Neural progenitor cell (in vitro differentiated cells): Measurements from ENCODE around the gene ARFGAP1. TPM values are rescaled to one million over a fixed set of nuclear protein-coding genes. Genes with fewer than 3 reads are reported as not detected.

Experiments
- DNase-seq: peaks from one replicate; pipeline ENCODE4 v3.0.0-alpha.2; 2016; ENCODE audit warnings: low spot score
- H2AFZ ChIP-seq: fragments of 200-600 bp; sonication (generic); replicated peaks from 2 replicates; pipeline ENCODE4 v1.6.1; 2016; ENCODE audit warnings: antibody characterized with exemption
- H3F3A ChIP-seq: fragments of 200-600 bp; sonication (generic); 2 replicates; pipeline ENCODE4 v1.6.1; 2016; ENCODE audit warnings: antibody characterized with exemption, low read depth
- H3K27ac ChIP-seq: fragments of 200-600 bp; sonication (generic); 2 replicates; pipeline ENCODE4 v1.5.1; 2016; ENCODE audit warnings: mild to moderate bottlenecking
- H3K27me3 ChIP-seq: fragments of 200-600 bp; sonication (generic); 2 replicates; pipeline ENCODE4 v1.6.1; 2016; ENCODE audit warnings: mild to moderate bottlenecking, moderate library complexity
- H3K36me3 ChIP-seq: fragments of 200-600 bp; sonication (generic); 2 replicates; pipeline ENCODE4 v1.5.1; 2016
- H3K4me1 ChIP-seq: fragments of 200-600 bp; sonication (generic); 2 replicates; pipeline ENCODE4 v1.6.1; 2016; ENCODE audit warnings: mixed run types
- H3K4me2 ChIP-seq: fragments of 200-600 bp; sonication (generic); 2 replicates; pipeline ENCODE4 v1.6.1; 2016
- H3K4me3 ChIP-seq: fragments of 200-600 bp; sonication (generic); 2 replicates; pipeline ENCODE4 v1.5.1; 2016
- H3K79me2 ChIP-seq: fragments of 200-600 bp; sonication (generic); 2 replicates; pipeline ENCODE4 v1.6.1; 2016; ENCODE audit warnings: low read depth
- H3K9ac ChIP-seq: fragments of 200-600 bp; sonication (generic); 2 replicates; pipeline ENCODE4 v1.6.1; 2016
- H3K9me3 ChIP-seq: fragments of 200-600 bp; sonication (generic); 2 replicates; pipeline ENCODE4 v1.5.1; 2016; ENCODE audit warnings: low read depth
- H4K20me1 ChIP-seq: fragments of 200-600 bp; sonication (generic); 2 replicates; pipeline ENCODE4 v1.6.1; 2016; ENCODE audit warnings: low read depth
- H3K27ac Mint-ChIP-seq: 3 replicates; pipeline ENCODE4 v1.8.0; 2021; ENCODE audit warnings: mixed read lengths
- H3K27me3 Mint-ChIP-seq: 2 replicates; pipeline ENCODE4 v1.8.0; 2022; ENCODE audit warnings: low read depth, mild to moderate bottlenecking, inconsistent platforms, moderate library complexity, mixed read lengths; ENCODE audit not compliant: insufficient read depth
- H3K36me3 Mint-ChIP-seq: 3 replicates; pipeline ENCODE4 v1.8.0; 2021; ENCODE audit warnings: mixed read lengths
- H3K4me1 Mint-ChIP-seq: 3 replicates; pipeline ENCODE4 v1.8.0; 2021; ENCODE audit warnings: mixed read lengths
- H3K4me3 Mint-ChIP-seq: 3 replicates; pipeline ENCODE4 v1.8.0; 2021; ENCODE audit warnings: mild to moderate bottlenecking, moderate library complexity, mixed read lengths
- H3K9me3 Mint-ChIP-seq: 3 replicates; pipeline ENCODE4 v1.8.0; 2020; ENCODE audit warnings: mixed read lengths
- EZH2 ChIP-seq: fragments of 200-600 bp; sonication (generic); IDR thresholded peaks from 2 replicates; pipeline ENCODE4 v1.6.1; 2017; ENCODE audit warnings: antibody characterized with exemption, mild to moderate bottlenecking, moderate library complexity
- EZH2phosphoT487 ChIP-seq: fragments of 200-600 bp; sonication (generic); IDR thresholded peaks from 2 replicates; pipeline ENCODE4 v1.6.1; 2017; ENCODE audit warnings: antibody characterized with exemption
- total RNA-seq: library from RNA; depleted of rRNA; stranded (reverse); fragments of >200 nt; gene quantifications from 2 replicates; pipeline ENCODE4 v1.2.3, GENCODE V29; 2015; ENCODE audit warnings: low replicate concordance
- TF ChIP-seq, protein P1 (sequence below): fragments of 200-600 bp; sonication (generic); IDR thresholded peaks from 2 replicates; pipeline ENCODE4 v1.5.1; 2017; ENCODE audit warnings: antibody characterized with exemption, mild to moderate bottlenecking

The ARFGAP1 gene
- total RNA-seq, 1 donor from 2014 or later: 43.7 TPM

DNA sequence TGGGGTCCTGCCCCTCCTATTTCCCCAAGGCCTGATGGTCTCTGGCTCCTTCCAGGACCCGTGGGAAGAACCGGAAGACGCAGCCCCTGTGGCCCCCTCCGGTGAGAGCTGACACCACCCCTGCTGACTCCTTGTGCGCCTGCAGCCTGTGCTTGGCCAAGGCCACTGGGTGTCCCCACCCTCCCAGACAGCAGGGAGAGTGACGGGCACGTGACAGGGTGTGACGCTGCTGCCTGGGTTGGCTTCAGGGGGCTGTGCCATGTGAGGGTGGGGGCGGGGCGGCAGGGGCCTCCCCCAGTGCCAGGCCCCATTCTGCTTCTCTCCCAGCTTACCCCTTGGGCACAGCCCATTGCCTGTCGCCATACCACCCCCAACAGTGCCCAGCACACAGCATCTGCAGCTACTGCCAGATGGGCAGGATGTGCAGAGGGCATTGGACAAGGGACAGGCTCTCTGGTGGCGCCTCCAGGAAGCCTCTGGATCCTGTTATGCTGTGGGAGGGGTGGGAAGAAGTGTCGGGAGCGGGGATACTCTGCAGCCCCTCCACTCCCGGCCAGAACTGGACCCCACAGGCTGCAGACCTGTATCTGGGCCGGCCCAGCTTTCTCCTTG is 34.0 kb upstream of the ARFGAP1 start:
- H3K4me1 Mint-ChIP-seq: peaks cover 22% of the 10 kb centered on the region
- no peaks in the 10 kb centered on the region for H4K20me1 ChIP-seq
- H3K27ac ChIP-seq: no peak overlapping the region
- TF ChIP-seq EZH2phosphoT487 (no peak), EZH2 (no peak)
- TF ChIP-seq, protein P1, sequence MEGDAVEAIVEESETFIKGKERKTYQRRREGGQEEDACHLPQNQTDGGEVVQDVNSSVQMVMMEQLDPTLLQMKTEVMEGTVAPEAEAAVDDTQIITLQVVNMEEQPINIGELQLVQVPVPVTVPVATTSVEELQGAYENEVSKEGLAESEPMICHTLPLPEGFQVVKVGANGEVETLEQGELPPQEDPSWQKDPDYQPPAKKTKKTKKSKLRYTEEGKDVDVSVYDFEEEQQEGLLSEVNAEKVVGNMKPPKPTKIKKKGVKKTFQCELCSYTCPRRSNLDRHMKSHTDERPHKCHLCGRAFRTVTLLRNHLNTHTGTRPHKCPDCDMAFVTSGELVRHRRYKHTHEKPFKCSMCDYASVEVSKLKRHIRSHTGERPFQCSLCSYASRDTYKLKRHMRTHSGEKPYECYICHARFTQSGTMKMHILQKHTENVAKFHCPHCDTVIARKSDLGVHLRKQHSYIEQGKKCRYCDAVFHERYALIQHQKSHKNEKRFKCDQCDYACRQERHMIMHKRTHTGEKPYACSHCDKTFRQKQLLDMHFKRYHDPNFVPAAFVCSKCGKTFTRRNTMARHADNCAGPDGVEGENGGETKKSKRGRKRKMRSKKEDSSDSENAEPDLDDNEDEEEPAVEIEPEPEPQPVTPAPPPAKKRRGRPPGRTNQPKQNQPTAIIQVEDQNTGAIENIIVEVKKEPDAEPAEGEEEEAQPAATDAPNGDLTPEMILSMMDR: no peak
- H3K9me3 ChIP-seq: no peaks in the 10 kb centered on the region
- H3K27me3 ChIP-seq: no peaks in the 10 kb centered on the region
- H3K4me1 ChIP-seq: peaks cover 11% of the 10 kb centered on the region
- H3K4me3 Mint-ChIP-seq: no peak overlapping the region
- no peak overlapping the region for H2AFZ ChIP-seq
- H3K27me3 Mint-ChIP-seq: no peaks in the 10 kb centered on the region
- DNase-seq: no peak
- H3K9me3 Mint-ChIP-seq: no peaks in the 10 kb centered on the region
- H3K36me3 ChIP-seq: no peaks in the 10 kb centered on the region
- no peak overlapping the region for H3K4me3 ChIP-seq
- H3K36me3 Mint-ChIP-seq: peaks cover 3% of the 10 kb centered on the region
- no peak overlapping the region for H3K4me2 ChIP-seq
- no peak overlapping the region for H3K27ac Mint-ChIP-seq
- no peak overlapping the region for H3K9ac ChIP-seq
- H3F3A ChIP-seq: peaks cover 11% of the 10 kb centered on the region
- H3K79me2 ChIP-seq: no peaks in the 10 kb centered on the region

GRCh38 chr20:63239431-63239830 is 33.2 kb upstream of the ARFGAP1 start:
- H3K79me2 ChIP-seq: no peaks in the 10 kb centered on the region
- no peak overlapping the region for H3K4me2 ChIP-seq
- H3F3A ChIP-seq: peaks cover 10% of the 10 kb centered on the region
- TF ChIP-seq EZH2: no peak
- no peak for TF ChIP-seq EZH2phosphoT487
- TF ChIP-seq, protein P1: no peak
- no peak overlapping the region for H3K4me3 Mint-ChIP-seq
- H2AFZ ChIP-seq: no peak overlapping the region
- no peaks in the 10 kb centered on the region for H3K27me3 ChIP-seq
- H4K20me1 ChIP-seq: no peaks in the 10 kb centered on the region
- peaks cover 3% of the 10 kb centered on the region for H3K36me3 Mint-ChIP-seq
- peaks cover 15% of the 10 kb centered on the region for H3K4me1 ChIP-seq
- H3K9me3 ChIP-seq: no peaks in the 10 kb centered on the region
- H3K9ac ChIP-seq: no peak overlapping the region
- H3K27ac ChIP-seq: no peak overlapping the region
- no peaks in the 10 kb centered on the region for H3K36me3 ChIP-seq
- no peak for DNase-seq
- H3K4me1 Mint-ChIP-seq: peaks cover 25% of the 10 kb centered on the region
- no peak overlapping the region for H3K4me3 ChIP-seq
- peaks cover 3% of the 10 kb centered on the region for H3K27me3 Mint-ChIP-seq
- H3K27ac Mint-ChIP-seq: no peak overlapping the region
- H3K9me3 Mint-ChIP-seq: no peaks in the 10 kb centered on the region

DNA sequence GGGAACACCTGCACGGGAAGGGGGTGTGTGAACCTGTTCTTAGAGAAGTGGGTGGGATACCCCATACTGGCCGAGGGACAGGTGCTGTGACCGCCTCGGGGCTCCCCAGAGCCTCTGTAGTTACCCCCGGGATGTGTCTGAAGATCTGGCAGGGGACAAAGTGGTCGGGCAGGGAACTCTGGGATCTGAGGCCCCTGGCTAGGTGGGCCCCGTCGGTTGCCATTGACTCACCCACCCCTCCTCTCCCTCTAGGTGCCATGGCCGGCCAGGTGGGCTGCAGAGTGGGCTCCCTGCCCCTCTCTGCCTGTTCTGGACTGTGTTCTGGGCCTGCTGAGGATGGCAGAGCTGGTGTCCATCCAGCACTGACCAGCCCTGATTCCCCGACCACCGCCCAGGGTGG is 32.6 kb upstream of the ARFGAP1 start:
- Histone ChIP-seq H3K4me1 (peaks cover 13% of the 10 kb centered on the region), H3K36me3 (no peaks in the 10 kb centered on the region), H3K27me3 (no peaks in the 10 kb centered on the region), H3K27ac (no peak overlapping the region), H3K9ac (no peak overlapping the region), H2AFZ (no peak overlapping the region), H3K79me2 (no peaks in the 10 kb centered on the region), H3K4me2 (no peak overlapping the region), H3K4me3 (no peak overlapping the region), H3K9me3 (no peaks in the 10 kb centered on the region), H3F3A (peaks cover 5% of the 10 kb centered on the region), H4K20me1 (no peaks in the 10 kb centered on the region)
- Mint-ChIP-seq H3K27me3 (peaks cover 3% of the 10 kb centered on the region), H3K9me3 (no peaks in the 10 kb centered on the region), H3K27ac (no peak overlapping the region), H3K36me3 (peaks cover 3% of the 10 kb centered on the region), H3K4me1 (peaks cover 21% of the 10 kb centered on the region), H3K4me3 (no peak overlapping the region)
- TF ChIP-seq EZH2 (no peak), EZH2phosphoT487 (no peak)
- TF ChIP-seq, protein P1: no peak
- DNase-seq: no peak
